Measurements from ENCODE around the gene AKNA. TPM values are rescaled to one million over a fixed set of nuclear protein-coding genes. Genes with fewer than 3 reads are reported as not detected.
"Not testable (repeated sequence)": the region's sequence is repeated elsewhere in the genome, so short reads cannot be mapped to it uniquely, and the experiment has no call there.

Gene AKNA
- total and polyA plus RNA-seq, 2 of the 8 experiments (the other 6 are each of a cell fraction or from before 2014, with no cell fraction given), result 21.0 to 27.4 TPM

DNA sequence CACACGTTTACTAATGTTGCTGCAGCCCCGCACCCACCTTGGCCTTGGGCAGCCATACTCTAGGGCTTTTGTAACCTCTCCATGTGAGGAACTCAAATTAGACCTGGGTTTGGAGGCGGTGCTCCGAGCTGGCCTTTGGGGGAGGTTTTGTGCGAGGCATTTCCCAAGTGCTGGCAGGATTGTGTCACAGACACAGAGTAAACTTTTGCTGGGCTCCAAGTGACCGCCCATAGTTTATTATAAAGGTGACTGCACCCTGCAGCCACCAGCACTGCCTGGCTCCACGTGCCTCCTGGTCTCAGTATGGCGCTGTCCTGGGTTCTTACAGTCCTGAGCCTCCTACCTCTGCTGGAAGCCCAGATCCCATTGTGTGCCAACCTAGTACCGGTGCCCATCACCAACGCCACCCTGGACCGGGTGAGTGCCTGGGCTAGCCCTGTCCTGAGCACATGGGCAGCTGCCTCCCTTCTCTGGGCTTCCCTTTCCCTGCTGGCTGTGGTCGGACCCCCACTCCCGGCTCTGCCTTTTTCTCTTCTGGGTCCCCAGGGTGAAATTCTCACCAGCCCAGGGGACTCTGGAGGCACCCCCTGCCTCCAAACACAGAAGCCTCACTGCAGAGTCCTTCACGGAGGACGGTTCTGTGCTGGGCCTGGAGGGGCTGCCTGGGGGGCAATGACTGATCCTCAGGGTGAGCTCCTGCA, 64.8 kb downstream of the AKNA start, which contains the start of gene ORM1:
Gene ORM1 (plus strand): TSS at position 268 of the 701 bp plus-strand sequence. CDS start 36 bp downstream, at position 304.
- H3K9ac ChIP-seq (replicated peaks in 1 of 4; ENCODE audit: extremely low read depth in 1 of 4, low read depth in 3 of 4, low read length in 3 of 4); H2BK120ac ChIP-seq (replicated peaks; ENCODE audit: low read depth, low read length); H3K23me2 ChIP-seq (ENCODE audit: low read depth, low read length); H2AK5ac ChIP-seq (ENCODE audit: low read depth, low read length); H3K4me1 ChIP-seq (replicated peaks in 1 of 4; ENCODE audit: control insufficient read depth in 3 of 4, insufficient read depth in 4 of 4, low read length in 3 of 4); H3K9me3 ChIP-seq (ENCODE audit: insufficient read depth in 2 of 2, low read depth in 1 of 2, low read length in 1 of 2); CTCF ChIA-PET (ENCODE audit: partially characterized antibody); H3K4me2 ChIP-seq (ENCODE audit: insufficient read depth in 1 of 2, low read depth in 2 of 2, low read length in 2 of 2); H4K91ac ChIP-seq (replicated peaks; ENCODE audit: insufficient read length, low read length); H3K79me1 ChIP-seq (ENCODE audit: low read depth, low read length); H3K36me3 ChIP-seq (ENCODE audit: control insufficient read depth in 2 of 4, insufficient read depth in 4 of 4, low read length in 3 of 4); H4K20me1 ChIP-seq (replicated peaks in 1 of 2; ENCODE audit: control insufficient read depth in 1 of 2, insufficient read depth in 2 of 2, low read length in 2 of 2); H2BK20ac ChIP-seq (ENCODE audit: low read length); H2BK15ac ChIP-seq (ENCODE audit: low read length); H2AFZ ChIP-seq (ENCODE audit: low read length); H4K8ac ChIP-seq (ENCODE audit: extremely low read depth, insufficient read depth, low read length); H3K18ac ChIP-seq (ENCODE audit: extremely low read depth, low read length); H4K5ac ChIP-seq (ENCODE audit: insufficient read length, low read depth, low read length); FAIRE-seq; H2BK12ac ChIP-seq (ENCODE audit: low read depth, low read length); DNase-seq (ENCODE audit: low read depth in 1 of 2, low spot score in 2 of 2); H3K23ac ChIP-seq (ENCODE audit: insufficient read length); H3K14ac ChIP-seq (ENCODE audit: insufficient read length); H3K27ac ChIP-seq (ENCODE audit: low read depth, low read length); H3K56ac ChIP-seq (replicated peaks; ENCODE audit: insufficient read length, low read depth, low read length); H3K79me2 ChIP-seq (ENCODE audit: control insufficient read depth in 1 of 2, insufficient read depth in 2 of 2, low read length in 2 of 2); POLR2A ChIA-PET (ENCODE audit: partially characterized antibody); H3K27me3 ChIP-seq (replicated peaks in 1 of 4; ENCODE audit: control insufficient read depth in 3 of 4, extremely low read depth in 1 of 4, insufficient read depth in 3 of 4, low read length in 3 of 4); H2BK5ac ChIP-seq (ENCODE audit: low read depth, low read length); H3K4me3 ChIP-seq (ENCODE audit: extremely low read depth in 1 of 4, insufficient read depth in 2 of 4, low read depth in 3 of 4, low read length in 4 of 4); H3K4ac ChIP-seq (replicated peaks; ENCODE audit: insufficient read length, low read depth, low read length): not testable (repeated sequence)
- 93% methylated on average over 2 of the region's 15 CpGs; no CpG with 5 or more reads in 1 of the 2 experiments for WGBS, 2 experiments (ENCODE audit: extremely low coverage in 1 of 2, insufficient coverage in 1 of 2, insufficient read length in 1 of 2, insufficient replicate concordance in 2 of 2, low coverage in 1 of 2, low lambda C conversion rate in 2 of 2, missing lambda C conversion rate in 1 of 2)
